Measurements from ENCODE around the gene GATAD2B.

GATAD2B gene

GRCh38 chr1:153951183-153951582, 28.4 kb upstream of the GATAD2B start:
- no peak for DNase-seq

- DNase-seq, result peak; percentile 71
These were observed 24.0 kb upstream of the GATAD2B start, which contains the start of gene DENND4B for GRCh38 chr1:153946622-153947241. TSS of gene DENND4B (minus strand) at chr1:153946718. CDS start at chr1:153944374, 2,344 bp downstream.

GRCh38 chr1:153945795-153946621, 23.2 kb upstream of the GATAD2B start:
- peak; percentile 37 for DNase-seq

GRCh38 chr1:153945131-153945794, 22.5 kb upstream of the GATAD2B start:
- DNase-seq, result no peak

GRCh38 chr1:153944827-153945117, 22.0 kb upstream of the GATAD2B start:
- no peak for DNase-seq

GRCh38 chr1:153944005-153944826, 21.4 kb upstream of the GATAD2B start:
- DNase-seq, result no peak

- no peak for DNase-seq
These were observed 20.2 kb upstream of the GATAD2B start for GRCh38 chr1:153942766-153943549.

- DNase-seq, result no peak
These were observed 19.3 kb upstream of the GATAD2B start for GRCh38 chr1:153941826-153942725.

GRCh38 chr1:153940756-153941155, 18.0 kb upstream of the GATAD2B start:
- DNase-seq, result no peak

- no peak for DNase-seq
These were observed 16.7 kb upstream of the GATAD2B start for GRCh38 chr1:153939476-153939875.

- DNase-seq, result no peak
These were observed 16.2 kb upstream of the GATAD2B start for GRCh38 chr1:153938996-153939395.

GRCh38 chr1:153937331-153937730, 14.6 kb upstream of the GATAD2B start:
- DNase-seq, result no peak

GRCh38 chr1:153936011-153936802, 13.4 kb upstream of the GATAD2B start:
- DNase-seq, result no peak

- no peak for DNase-seq
These were observed 12.0 kb upstream of the GATAD2B start for GRCh38 chr1:153934746-153935145.

- DNase-seq, result no peak
These were observed 11.2 kb upstream of the GATAD2B start for GRCh38 chr1:153933955-153934354.

- no peak for DNase-seq
These were observed 10.7 kb upstream of the GATAD2B start for GRCh38 chr1:153933430-153933829.

GRCh38 chr1:153932156-153933131, 9.7 kb upstream of the GATAD2B start:
- DNase-seq, result no peak

- DNase-seq, result no peak
These were observed 7.5 kb upstream of the GATAD2B start for GRCh38 chr1:153929981-153930948.
